Transverse colon (tissue), 3 donors: ENCODE measurements around the gene DYNC1LI1.

Source experiments
- CTCF ChIP-seq, 5 experiments: fragments of 200-600 bp in 3 of 5; fragments of 450-650 bp in 2 of 5; sonication (generic) in 3 of 5; IDR thresholded peaks; 1 replicate in 2 of 5; 2 replicates in 3 of 5; pipeline ENCODE4 v1.5.1; 2016 to 2017; ENCODE audit warnings: antibody characterized with exemption in 5 of 5, inconsistent platforms in 3 of 5, mild to moderate bottlenecking in 2 of 5, moderate library complexity in 1 of 5
- POLR2A ChIP-seq: fragments of 450-650 bp; IDR thresholded peaks from one replicate; pipeline ENCODE4 v1.6.1; 2016; ENCODE audit warnings: antibody characterized with exemption, mild to moderate bottlenecking, moderate library complexity

GRCh38 chr3:32511005-32511404 lies 59.7 kb downstream of the DYNC1LI1 start:
- TF ChIP-seq POLR2A (no peak), CTCF (IDR thresholded peaks at IDR 0.05) (no peak)
